ENCODE measurements around the gene SLC46A2.

SLC46A2 gene

DNA sequence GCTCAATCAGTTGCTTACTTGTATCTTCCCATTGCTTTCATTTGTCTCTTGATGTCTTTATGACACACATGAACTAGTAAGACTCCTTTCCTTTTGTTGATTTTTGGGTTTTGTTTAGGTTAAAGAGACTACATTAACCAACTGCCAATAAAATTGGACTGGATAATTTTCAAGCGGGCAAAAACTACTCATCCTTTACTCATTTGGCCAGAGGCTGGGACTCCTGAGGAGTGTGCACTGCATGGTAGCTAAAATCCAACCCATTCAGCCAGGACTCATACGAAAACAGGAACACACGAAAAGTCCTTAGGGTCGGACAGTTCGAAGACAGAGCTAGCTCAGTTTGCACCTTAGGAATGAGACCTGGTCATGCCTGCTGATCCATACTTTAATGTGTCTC, 6.0 kb downstream of the SLC46A2 start:
- DNase-seq: no peak
- H3K23ac ChIP-seq (ENCODE audit: low read length): no peak overlapping the region
- no peaks in the 10 kb centered on the region for H3K79me1 ChIP-seq (ENCODE audit: low read length)
- H2BK120ac ChIP-seq (ENCODE audit: low read depth, low read length): no peak overlapping the region
- no peak overlapping the region for H3K4ac ChIP-seq (ENCODE audit: low read depth, low read length)
- H3K18ac ChIP-seq (ENCODE audit: low read length): no peak overlapping the region
- H4K8ac ChIP-seq (ENCODE audit: low read depth, low read length): no peak overlapping the region
- no peak overlapping the region for H2BK15ac ChIP-seq (replicated peaks; ENCODE audit: low read depth)
- H3K36me3 ChIP-seq (ENCODE audit: control insufficient read depth, insufficient read depth, low read length): no peaks in the 10 kb centered on the region
- no peak overlapping the region for H3K56ac ChIP-seq (ENCODE audit: low read length)
- H3K27me3 ChIP-seq (ENCODE audit: insufficient read depth, low read length, poor library complexity): no peaks in the 10 kb centered on the region
- no peak overlapping the region for H3K4me2 ChIP-seq (ENCODE audit: low read length)
- no peaks in the 10 kb centered on the region for H3K79me2 ChIP-seq (ENCODE audit: control insufficient read depth, insufficient read depth, low read length)
- no CpG with 5 or more reads among the region's 5 CpGs for WGBS (ENCODE audit: extremely low coverage, insufficient coverage, low lambda C conversion rate)
- no peak overlapping the region for H3K27ac ChIP-seq (ENCODE audit: low read depth, low read length)
- no peak overlapping the region for H2BK5ac ChIP-seq (ENCODE audit: low read length)
- no peak overlapping the region for H4K5ac ChIP-seq (ENCODE audit: low read length)
- no peak overlapping the region for H2AK5ac ChIP-seq (ENCODE audit: low read length)
- H3K4me1 ChIP-seq (ENCODE audit: control insufficient read depth, low read depth, low read length): no peaks in the 10 kb centered on the region
- H3K4me3 ChIP-seq (ENCODE audit: low read length): no peak overlapping the region
- no peak overlapping the region for H3K9ac ChIP-seq (ENCODE audit: low read length)

DNA sequence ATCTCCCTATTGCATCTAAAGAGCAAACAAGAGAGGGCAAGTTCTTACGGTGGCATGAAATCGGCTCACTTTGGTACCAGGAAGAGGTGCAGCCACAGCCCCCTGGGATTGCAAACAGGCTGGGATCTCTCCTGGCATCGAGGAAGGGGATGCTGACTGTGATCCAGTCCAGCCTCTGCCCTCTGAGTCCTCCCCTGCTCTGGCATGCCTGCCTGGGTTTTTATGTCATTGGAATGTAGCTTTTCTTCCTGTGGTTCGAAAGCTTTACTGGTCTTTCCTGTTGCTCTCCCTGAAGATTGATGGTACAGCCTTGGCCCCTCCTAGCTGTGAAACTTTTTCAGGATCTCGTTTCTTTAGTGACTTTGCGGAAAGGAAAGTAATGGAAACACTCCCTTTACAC, 6.6 kb downstream of the SLC46A2 start:
- H3K4ac ChIP-seq (ENCODE audit: low read depth, low read length): no peak overlapping the region
- H3K4me2 ChIP-seq (ENCODE audit: low read length): no peak overlapping the region
- no CpG with 5 or more reads among the region's 6 CpGs for WGBS (ENCODE audit: extremely low coverage, insufficient coverage, low lambda C conversion rate)
- no peaks in the 10 kb centered on the region for H3K27me3 ChIP-seq (ENCODE audit: insufficient read depth, low read length, poor library complexity)
- no peak overlapping the region for H2AK5ac ChIP-seq (ENCODE audit: low read length)
- no peak overlapping the region for H2BK120ac ChIP-seq (ENCODE audit: low read depth, low read length)
- no peaks in the 10 kb centered on the region for H3K36me3 ChIP-seq (ENCODE audit: control insufficient read depth, insufficient read depth, low read length)
- no peak overlapping the region for H3K4me3 ChIP-seq (ENCODE audit: low read length)
- no peak overlapping the region for H4K5ac ChIP-seq (ENCODE audit: low read length)
- no peaks in the 10 kb centered on the region for H3K79me2 ChIP-seq (ENCODE audit: control insufficient read depth, insufficient read depth, low read length)
- no peak overlapping the region for H3K9ac ChIP-seq (ENCODE audit: low read length)
- H4K8ac ChIP-seq (ENCODE audit: low read depth, low read length): no peak overlapping the region
- H3K27ac ChIP-seq (ENCODE audit: low read depth, low read length): no peak overlapping the region
- no peaks in the 10 kb centered on the region for H3K4me1 ChIP-seq (ENCODE audit: control insufficient read depth, low read depth, low read length)
- no peak overlapping the region for H3K18ac ChIP-seq (ENCODE audit: low read length)
- no peak overlapping the region for H2BK5ac ChIP-seq (ENCODE audit: low read length)
- no peak overlapping the region for H2BK15ac ChIP-seq (replicated peaks; ENCODE audit: low read depth)
- DNase-seq: peak; percentile 47
- H3K56ac ChIP-seq (ENCODE audit: low read length): no peak overlapping the region
- H3K79me1 ChIP-seq (ENCODE audit: low read length): no peaks in the 10 kb centered on the region
- no peak overlapping the region for H3K23ac ChIP-seq (ENCODE audit: low read length)

DNA sequence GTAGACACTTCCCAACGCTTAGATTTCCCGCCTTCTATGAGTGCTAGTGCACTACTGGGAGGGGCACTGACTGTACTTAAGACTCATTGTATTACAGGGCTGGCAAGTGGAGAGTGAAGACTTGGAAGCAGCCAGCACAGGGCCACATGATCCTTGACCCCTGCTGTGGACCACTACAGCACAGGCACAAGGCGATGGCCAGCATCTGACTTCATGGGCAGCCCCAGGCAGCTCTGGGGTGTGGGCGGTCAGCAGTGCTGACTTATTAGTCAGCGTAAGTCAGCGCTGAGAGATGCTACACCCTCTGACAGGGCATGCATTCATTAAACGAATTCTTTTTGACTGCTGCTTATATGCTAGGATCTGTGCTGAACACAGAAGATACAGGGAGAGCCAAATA, 9.3 kb downstream of the SLC46A2 start:
- Histone ChIP-seq H4K5ac (ENCODE audit: low read length) (no peak overlapping the region), H3K27ac (ENCODE audit: low read depth, low read length) (no peak overlapping the region), H2BK15ac (replicated peaks; ENCODE audit: low read depth) (no peak overlapping the region), H2BK120ac (ENCODE audit: low read depth, low read length) (no peak overlapping the region), H3K56ac (ENCODE audit: low read length) (no peak overlapping the region), H3K9ac (ENCODE audit: low read length) (no peak overlapping the region), H2AK5ac (ENCODE audit: low read length) (no peak overlapping the region), H4K8ac (ENCODE audit: low read depth, low read length) (no peak overlapping the region), H3K27me3 (ENCODE audit: insufficient read depth, low read length, poor library complexity) (no peaks in the 10 kb centered on the region), H3K4me3 (ENCODE audit: low read length) (no peak overlapping the region), H3K4me1 (ENCODE audit: control insufficient read depth, low read depth, low read length) (no peaks in the 10 kb centered on the region), H3K4me2 (ENCODE audit: low read length) (no peak overlapping the region), H3K36me3 (ENCODE audit: control insufficient read depth, insufficient read depth, low read length) (no peaks in the 10 kb centered on the region), H3K18ac (ENCODE audit: low read length) (no peak overlapping the region), H3K79me1 (ENCODE audit: low read length) (no peaks in the 10 kb centered on the region), H3K4ac (ENCODE audit: low read depth, low read length) (no peak overlapping the region), H3K23ac (ENCODE audit: low read length) (no peak overlapping the region), H3K79me2 (ENCODE audit: control insufficient read depth, insufficient read depth, low read length) (no peaks in the 10 kb centered on the region), H2BK5ac (ENCODE audit: low read length) (no peak overlapping the region)
- no peak for DNase-seq
- WGBS (ENCODE audit: extremely low coverage, insufficient coverage, low lambda C conversion rate): no CpG with 5 or more reads among the region's 7 CpGs

DNA sequence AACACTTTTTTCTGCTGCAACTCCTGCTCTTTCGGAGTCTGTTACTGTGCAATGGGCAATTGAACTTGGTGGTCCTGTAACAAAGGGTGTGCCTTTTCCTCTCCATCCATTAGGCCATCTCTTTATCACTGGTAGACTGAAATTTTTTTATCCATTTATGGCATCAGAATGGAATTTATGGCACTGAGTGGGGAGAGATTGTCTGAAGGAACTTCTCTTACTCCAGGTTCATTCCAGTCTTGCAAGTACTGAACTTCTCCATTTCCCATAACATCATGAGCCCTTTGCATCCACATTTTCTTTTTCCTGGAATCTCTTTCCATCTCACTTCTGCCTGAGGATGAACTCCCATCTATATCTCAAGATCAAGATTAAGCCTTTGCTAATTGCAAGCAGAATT, 10.0 kb downstream of the SLC46A2 start:
- Histone ChIP-seq H3K9ac (ENCODE audit: low read length) (no peak overlapping the region), H3K4me1 (ENCODE audit: control insufficient read depth, low read depth, low read length) (no peaks in the 10 kb centered on the region), H3K4ac (ENCODE audit: low read depth, low read length) (no peak overlapping the region), H3K18ac (ENCODE audit: low read length) (no peak overlapping the region), H2BK15ac (replicated peaks; ENCODE audit: low read depth) (no peak overlapping the region), H3K79me2 (ENCODE audit: control insufficient read depth, insufficient read depth, low read length) (no peaks in the 10 kb centered on the region), H4K8ac (ENCODE audit: low read depth, low read length) (no peak overlapping the region), H3K79me1 (ENCODE audit: low read length) (no peaks in the 10 kb centered on the region), H3K56ac (ENCODE audit: low read length) (no peak overlapping the region), H3K4me3 (ENCODE audit: low read length) (no peak overlapping the region), H2BK120ac (ENCODE audit: low read depth, low read length) (no peak overlapping the region), H3K27ac (ENCODE audit: low read depth, low read length) (no peak overlapping the region), H3K36me3 (ENCODE audit: control insufficient read depth, insufficient read depth, low read length) (no peaks in the 10 kb centered on the region), H3K4me2 (ENCODE audit: low read length) (no peak overlapping the region), H3K27me3 (ENCODE audit: insufficient read depth, low read length, poor library complexity) (no peaks in the 10 kb centered on the region), H4K5ac (ENCODE audit: low read length) (no peak overlapping the region), H2AK5ac (ENCODE audit: low read length) (no peak overlapping the region), H3K23ac (ENCODE audit: low read length) (no peak overlapping the region), H2BK5ac (ENCODE audit: low read length) (no peak overlapping the region)
- no peak for DNase-seq
- WGBS (ENCODE audit: extremely low coverage, insufficient coverage, low lambda C conversion rate): no CpG with 5 or more reads among the region's 1 CpG

DNA sequence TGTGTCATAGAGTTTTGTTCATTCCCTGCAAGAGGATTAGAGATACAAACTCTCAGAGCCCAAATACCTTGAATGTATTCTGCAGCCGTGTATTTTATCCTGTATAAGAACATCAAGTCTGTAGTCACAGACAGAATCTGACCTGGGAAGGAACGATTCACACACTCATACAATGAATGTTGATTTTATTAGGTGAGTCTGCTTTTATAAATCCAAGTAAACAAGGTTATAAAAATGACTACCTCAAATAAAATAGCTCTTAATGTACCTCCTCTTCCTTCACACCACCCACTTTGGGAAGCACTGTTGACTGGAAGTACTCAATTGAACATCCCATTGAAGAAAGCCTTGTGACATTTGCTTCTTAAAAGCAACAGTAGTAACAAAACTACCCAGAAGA, 11.9 kb downstream of the SLC46A2 start:
- no CpG with 5 or more reads among the region's 2 CpGs for WGBS (ENCODE audit: extremely low coverage, insufficient coverage, low lambda C conversion rate)
- Histone ChIP-seq H4K5ac (ENCODE audit: low read length) (no peak overlapping the region), H4K8ac (ENCODE audit: low read depth, low read length) (no peak overlapping the region), H2BK5ac (ENCODE audit: low read length) (no peak overlapping the region), H3K18ac (ENCODE audit: low read length) (no peak overlapping the region), H3K4me3 (ENCODE audit: low read length) (no peak overlapping the region), H2AK5ac (ENCODE audit: low read length) (no peak overlapping the region), H3K4ac (ENCODE audit: low read depth, low read length) (no peak overlapping the region), H3K79me2 (ENCODE audit: control insufficient read depth, insufficient read depth, low read length) (no peaks in the 10 kb centered on the region), H3K4me2 (ENCODE audit: low read length) (no peak overlapping the region), H3K23ac (ENCODE audit: low read length) (no peak overlapping the region), H3K79me1 (ENCODE audit: low read length) (no peaks in the 10 kb centered on the region), H3K27ac (ENCODE audit: low read depth, low read length) (no peak overlapping the region), H3K27me3 (ENCODE audit: insufficient read depth, low read length, poor library complexity) (no peaks in the 10 kb centered on the region), H3K9ac (ENCODE audit: low read length) (no peak overlapping the region), H2BK15ac (replicated peaks; ENCODE audit: low read depth) (no peak overlapping the region), H3K4me1 (ENCODE audit: control insufficient read depth, low read depth, low read length) (peaks cover 2% of the 10 kb centered on the region), H3K56ac (ENCODE audit: low read length) (no peak overlapping the region), H2BK120ac (ENCODE audit: low read depth, low read length) (no peak overlapping the region), H3K36me3 (ENCODE audit: control insufficient read depth, insufficient read depth, low read length) (no peaks in the 10 kb centered on the region)
- no peak for DNase-seq

DNA sequence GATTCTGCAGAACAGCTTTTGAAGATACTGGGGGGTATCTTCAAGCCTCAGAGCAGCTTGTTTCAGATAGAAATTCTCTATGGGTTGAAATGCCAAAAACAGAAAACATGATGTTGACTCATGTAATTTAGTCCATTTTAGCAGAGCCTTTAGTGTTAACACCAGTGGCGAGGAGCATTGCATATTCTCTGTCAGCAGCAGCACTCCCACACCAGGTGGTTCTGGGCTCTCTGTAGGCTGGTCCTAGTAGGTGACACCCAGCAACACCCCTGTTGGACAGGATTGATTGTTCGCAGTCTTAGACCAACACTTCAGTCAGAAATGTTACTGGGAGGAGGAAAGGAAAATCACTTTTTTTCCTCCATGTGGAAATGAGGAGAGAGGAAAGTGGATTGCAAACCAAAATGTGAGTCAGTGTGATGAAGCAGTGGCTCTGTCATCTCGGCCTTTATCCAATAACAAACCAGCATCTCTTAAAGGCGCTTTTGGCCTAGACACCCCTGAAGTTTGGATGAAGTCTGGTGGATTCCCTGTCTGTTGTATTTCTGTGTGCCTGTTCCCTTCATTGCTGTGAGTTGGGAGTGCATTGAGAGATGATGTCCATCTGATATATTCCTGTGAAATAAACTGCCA, 16.8 kb downstream of the SLC46A2 start:
- H3K4me3 ChIP-seq (ENCODE audit: low read length): no peak overlapping the region

More for the DNA sequence above, 16.8 kb downstream of the SLC46A2 start:
- no peak overlapping the region for H3K4me2 ChIP-seq (ENCODE audit: low read length)
- H3K79me2 ChIP-seq (ENCODE audit: control insufficient read depth, insufficient read depth, low read length): no peaks in the 10 kb centered on the region
- H4K8ac ChIP-seq (ENCODE audit: low read depth, low read length): no peak overlapping the region
- H4K5ac ChIP-seq (ENCODE audit: low read length): no peak overlapping the region
- no CpG with 5 or more reads among the region's 4 CpGs for WGBS (ENCODE audit: extremely low coverage, insufficient coverage, low lambda C conversion rate)
- H2BK120ac ChIP-seq (ENCODE audit: low read depth, low read length): no peak overlapping the region
- no peaks in the 10 kb centered on the region for H3K27me3 ChIP-seq (ENCODE audit: insufficient read depth, low read length, poor library complexity)
- H3K27ac ChIP-seq (ENCODE audit: low read depth, low read length): no peak overlapping the region
- H3K23ac ChIP-seq (ENCODE audit: low read length): no peak overlapping the region
- H2BK15ac ChIP-seq (replicated peaks; ENCODE audit: low read depth): no peak overlapping the region
- no peak overlapping the region for H3K56ac ChIP-seq (ENCODE audit: low read length)
- H3K9ac ChIP-seq (ENCODE audit: low read length): no peak overlapping the region
- no peak overlapping the region for H2BK5ac ChIP-seq (ENCODE audit: low read length)
- no peak overlapping the region for H3K4ac ChIP-seq (ENCODE audit: low read depth, low read length)
- no peak overlapping the region for H2AK5ac ChIP-seq (ENCODE audit: low read length)
- peaks cover 2% of the 10 kb centered on the region for H3K4me1 ChIP-seq (ENCODE audit: control insufficient read depth, low read depth, low read length)
- no peak overlapping the region for H3K18ac ChIP-seq (ENCODE audit: low read length)
- no peaks in the 10 kb centered on the region for H3K79me1 ChIP-seq (ENCODE audit: low read length)
- no peaks in the 10 kb centered on the region for H3K36me3 ChIP-seq (ENCODE audit: control insufficient read depth, insufficient read depth, low read length)
- DNase-seq: no peak
